AG10803 (cell line): ENCODE measurements around the gene SUGCT.

Source experiments
- DNase-seq: peaks from one replicate; pipeline ENCODE4 v3.0.0; 2010; ENCODE audit warnings: low read depth
- H3K4me3 ChIP-seq: 2 replicates; pipeline ENCODE4 v1.5.1; 2011; ENCODE audit warnings: mild to moderate bottlenecking, low read length, control low read depth
- TF ChIP-seq, protein P1 (sequence below): conservative IDR thresholded peaks from 2 replicates; pipeline ENCODE4 v1.5.1; 2011; ENCODE audit warnings: mild to moderate bottlenecking, low read length, control low read depth, inconsistent platforms

SUGCT gene

DNA sequence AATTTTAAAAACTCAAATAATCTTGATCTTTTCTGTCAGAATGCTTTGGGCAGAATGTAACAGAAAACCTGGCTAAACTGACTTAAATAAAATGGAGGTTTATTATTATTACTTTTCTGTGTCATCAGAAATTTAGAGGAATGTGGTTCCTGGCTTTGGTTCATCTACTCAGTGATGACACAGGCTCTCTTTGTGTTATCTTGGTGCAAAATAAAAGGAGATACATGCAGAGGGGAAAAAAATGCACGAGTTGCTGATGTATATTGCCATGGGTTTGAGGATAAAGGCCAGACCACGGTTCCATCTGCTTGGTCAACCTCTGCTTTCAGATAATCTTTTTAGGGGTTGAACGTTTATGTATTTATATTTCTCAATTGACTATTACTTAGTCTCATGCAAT lies 181.4 kb downstream of the SUGCT start:
- TF ChIP-seq, protein P1, sequence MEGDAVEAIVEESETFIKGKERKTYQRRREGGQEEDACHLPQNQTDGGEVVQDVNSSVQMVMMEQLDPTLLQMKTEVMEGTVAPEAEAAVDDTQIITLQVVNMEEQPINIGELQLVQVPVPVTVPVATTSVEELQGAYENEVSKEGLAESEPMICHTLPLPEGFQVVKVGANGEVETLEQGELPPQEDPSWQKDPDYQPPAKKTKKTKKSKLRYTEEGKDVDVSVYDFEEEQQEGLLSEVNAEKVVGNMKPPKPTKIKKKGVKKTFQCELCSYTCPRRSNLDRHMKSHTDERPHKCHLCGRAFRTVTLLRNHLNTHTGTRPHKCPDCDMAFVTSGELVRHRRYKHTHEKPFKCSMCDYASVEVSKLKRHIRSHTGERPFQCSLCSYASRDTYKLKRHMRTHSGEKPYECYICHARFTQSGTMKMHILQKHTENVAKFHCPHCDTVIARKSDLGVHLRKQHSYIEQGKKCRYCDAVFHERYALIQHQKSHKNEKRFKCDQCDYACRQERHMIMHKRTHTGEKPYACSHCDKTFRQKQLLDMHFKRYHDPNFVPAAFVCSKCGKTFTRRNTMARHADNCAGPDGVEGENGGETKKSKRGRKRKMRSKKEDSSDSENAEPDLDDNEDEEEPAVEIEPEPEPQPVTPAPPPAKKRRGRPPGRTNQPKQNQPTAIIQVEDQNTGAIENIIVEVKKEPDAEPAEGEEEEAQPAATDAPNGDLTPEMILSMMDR, result no peak
- H3K4me3 ChIP-seq, result no peak overlapping the region
- DNase-seq, result no peak

DNA sequence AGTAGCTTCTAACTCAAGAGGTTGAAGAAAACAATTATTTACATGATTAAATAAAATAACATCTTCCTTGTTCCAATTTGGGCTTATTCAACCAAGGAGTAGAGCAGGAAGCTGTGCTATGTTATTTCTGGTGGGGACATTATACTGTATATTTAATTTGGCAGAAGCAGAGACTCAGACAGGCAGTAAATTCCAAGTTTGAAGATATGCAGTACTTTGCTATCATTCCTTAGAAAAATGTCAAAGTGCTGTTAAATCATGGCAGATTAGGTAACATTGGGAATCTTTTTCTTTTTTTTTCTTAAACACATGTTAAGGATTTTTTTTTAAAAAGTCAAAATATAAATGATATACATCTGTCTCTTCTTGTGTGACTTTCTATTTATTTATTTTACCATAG lies 190.1 kb downstream of the SUGCT start:
- peak; percentile 18 for DNase-seq
- no peak overlapping the region for H3K4me3 ChIP-seq
- TF ChIP-seq, protein P1, result no peak

DNA sequence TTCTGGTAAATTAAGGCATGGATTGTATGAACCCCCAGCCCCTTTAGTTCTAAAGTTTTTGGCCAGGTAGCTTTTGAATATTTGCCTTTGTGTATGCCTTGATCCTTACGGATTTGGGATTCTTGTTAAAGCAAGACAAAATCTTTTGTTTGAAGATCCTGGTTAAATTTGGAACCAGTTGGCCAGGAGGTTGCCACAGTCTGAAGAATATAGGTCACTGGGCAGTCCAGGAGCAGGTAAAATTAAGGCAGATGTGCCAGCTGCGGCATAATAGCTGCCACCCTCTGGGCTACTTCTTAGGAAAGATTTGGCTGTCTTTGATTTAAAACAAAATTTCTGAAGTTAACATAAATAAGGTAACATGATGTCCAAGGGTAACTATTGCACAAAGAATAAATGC lies 192.3 kb downstream of the SUGCT start:
- DNase-seq, result no peak
- TF ChIP-seq, protein P1, result no peak
- no peak overlapping the region for H3K4me3 ChIP-seq

DNA sequence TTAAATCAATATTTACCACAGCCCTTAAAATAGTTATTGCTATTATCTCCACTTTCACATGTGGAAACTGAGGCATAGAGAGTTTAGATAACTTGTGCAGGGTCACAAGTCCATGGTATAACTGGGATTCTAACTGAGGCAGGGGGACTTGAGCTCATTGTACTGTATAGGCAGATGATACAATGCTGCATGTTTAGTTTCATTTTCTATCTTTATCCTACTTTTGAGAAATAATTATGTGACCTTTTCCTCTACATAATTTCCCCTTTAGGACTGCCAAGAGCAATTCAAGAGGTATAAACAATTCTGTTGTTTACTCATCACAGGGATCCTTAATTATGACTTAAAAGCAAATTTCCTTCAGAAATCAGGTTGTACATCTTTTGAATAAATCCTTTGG lies 193.1 kb downstream of the SUGCT start:
- no peak overlapping the region for H3K4me3 ChIP-seq
- TF ChIP-seq, protein P1, result no peak
- DNase-seq, result no peak

DNA sequence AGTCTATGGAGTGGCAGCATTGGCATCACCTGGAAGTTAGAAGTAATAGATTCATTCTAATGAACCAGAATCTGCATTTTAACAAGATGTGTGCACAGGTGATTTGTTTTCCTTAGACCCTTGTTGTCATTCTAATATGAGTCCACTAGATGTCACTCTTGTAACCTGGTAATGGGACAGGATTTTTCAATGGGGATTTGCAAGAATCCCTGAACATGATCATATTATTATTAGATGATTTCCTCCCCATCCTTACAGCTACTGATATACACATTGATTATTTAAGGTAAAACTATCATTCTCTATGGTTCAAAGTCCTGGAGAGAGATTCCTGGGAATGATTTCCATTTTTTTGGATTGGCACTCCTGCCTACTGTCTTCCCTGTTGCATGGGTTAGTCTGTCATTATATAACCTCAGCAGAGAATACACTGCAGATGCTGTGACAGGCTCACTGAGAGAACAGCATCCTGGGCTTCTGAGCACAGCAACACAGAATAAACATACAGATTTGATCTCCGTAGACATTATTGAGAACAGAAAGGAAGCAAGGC lies 194.9 kb downstream of the SUGCT start:
- TF ChIP-seq, protein P1, result peak; percentile 87
- no peak overlapping the region for H3K4me3 ChIP-seq
- peak; percentile 66 for DNase-seq

DNA sequence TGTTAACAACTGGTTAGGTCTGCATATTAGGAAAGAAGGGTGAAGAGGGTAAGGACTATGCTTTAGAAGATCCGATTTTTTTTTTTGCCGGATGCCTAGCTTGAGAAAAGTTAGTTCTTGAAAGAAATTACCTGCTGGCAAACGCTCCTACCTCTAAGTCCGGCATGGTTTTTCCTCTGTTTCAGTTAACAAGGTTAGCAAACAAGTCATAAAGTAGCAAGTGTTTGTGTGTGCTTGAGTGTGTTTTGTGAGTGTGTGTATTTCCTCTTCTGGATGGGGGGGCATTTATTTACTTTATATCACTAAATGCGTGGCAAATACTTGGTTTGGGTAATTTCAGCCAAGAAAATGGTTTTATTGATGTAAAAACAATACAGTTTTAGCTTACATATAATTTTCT lies 195.6 kb downstream of the SUGCT start:
- TF ChIP-seq, protein P1, result no peak
- no peak for DNase-seq
- no peak overlapping the region for H3K4me3 ChIP-seq

DNA sequence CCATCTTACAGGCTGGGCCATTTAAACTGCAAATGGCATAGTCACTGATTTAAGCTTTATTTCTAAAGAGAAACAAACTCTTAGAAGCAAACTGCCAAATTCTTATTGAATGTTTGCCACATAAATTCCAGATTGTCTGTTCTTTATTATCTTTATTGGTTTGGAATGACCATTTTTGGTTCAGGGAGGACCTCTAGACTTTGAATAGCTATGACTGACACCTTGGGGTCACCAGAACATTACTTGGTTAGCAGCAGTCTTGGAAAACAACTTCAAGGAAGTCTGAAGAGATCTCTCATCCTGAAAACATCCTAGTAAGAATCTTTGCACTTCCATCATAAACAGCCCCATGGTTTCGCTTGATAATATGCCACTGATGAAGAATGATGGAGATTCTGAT lies 197.1 kb downstream of the SUGCT start:
- peak; percentile 43 for DNase-seq
- TF ChIP-seq, protein P1, result no peak
- no peak overlapping the region for H3K4me3 ChIP-seq
